UCSD-AML1 (cell line): ENCODE measurements around the gene ADCY1.

ENCODE experiments used
- DNase-seq: peaks from one replicate; lab custom pipeline; 2025; ENCODE audit not compliant: unreplicated experiment; lab: John Stamatoyannopoulos, UW

ADCY1 gene

DNA sequence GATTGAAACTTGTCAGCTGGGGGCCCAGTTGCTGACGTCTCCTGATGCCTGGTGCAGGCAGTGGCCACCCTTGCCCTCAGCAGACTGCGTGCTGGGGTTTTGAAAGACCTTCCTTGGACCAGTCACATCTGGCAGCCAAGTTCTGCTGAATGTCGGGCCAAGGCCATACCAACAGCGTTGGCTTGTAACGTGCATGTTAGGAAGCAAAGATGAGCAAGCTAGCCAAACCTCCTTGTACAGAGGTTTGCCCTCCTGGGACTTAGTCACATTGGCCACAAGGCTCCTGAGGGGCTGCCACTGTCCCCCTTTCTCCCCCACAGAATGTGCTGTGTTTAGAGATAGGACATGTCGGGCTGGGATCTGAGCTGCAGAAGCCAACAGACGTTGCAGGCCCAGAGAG lies 49.0 kb downstream of the ADCY1 start:
- no peak for DNase-seq

- DNase-seq = no peak
Measured at GRCh38 chr7:45623740-45624391, 49.7 kb downstream of the ADCY1 start.

GRCh38 chr7:45624392-45624760 lies 50.2 kb downstream of the ADCY1 start:
- DNase-seq = no peak

- DNase-seq = no peak
Measured at GRCh38 chr7:45625067-45625466, 50.9 kb downstream of the ADCY1 start.

DNA sequence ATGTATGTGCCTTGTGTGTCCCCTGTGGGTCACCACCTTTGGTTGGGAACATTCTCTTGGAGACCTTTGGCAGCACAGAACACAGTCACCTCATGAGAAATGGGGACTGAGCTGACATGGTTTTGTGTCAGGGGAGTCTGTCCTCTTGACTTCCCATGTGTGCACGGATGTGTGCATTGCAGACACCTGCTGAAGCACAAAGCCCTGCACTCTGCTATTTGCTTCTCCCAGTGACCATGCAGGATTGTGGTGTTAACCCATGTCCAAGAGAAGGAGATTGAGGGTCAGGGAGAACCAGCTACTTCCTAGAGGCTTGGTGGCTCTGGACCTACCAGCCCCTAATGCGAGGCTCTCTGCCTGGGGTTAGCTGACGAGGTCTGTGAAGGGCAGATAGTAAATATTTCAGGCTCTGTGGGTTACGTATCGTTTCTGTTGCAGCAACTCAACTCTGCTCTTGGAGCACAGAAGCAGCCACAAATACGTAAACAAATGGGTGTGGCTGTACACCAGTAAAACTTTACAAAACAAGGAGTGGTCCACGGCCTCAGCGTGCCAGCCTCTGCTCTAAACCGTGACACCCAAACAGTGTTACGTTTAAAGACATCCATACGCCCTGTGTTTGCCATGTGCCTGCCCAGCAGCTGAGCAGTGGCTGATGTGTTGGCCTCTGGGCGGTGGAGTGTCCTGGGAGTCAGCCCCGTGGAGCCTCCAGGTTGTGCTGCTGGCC lies 51.7 kb downstream of the ADCY1 start:
- no peak for DNase-seq

DNA sequence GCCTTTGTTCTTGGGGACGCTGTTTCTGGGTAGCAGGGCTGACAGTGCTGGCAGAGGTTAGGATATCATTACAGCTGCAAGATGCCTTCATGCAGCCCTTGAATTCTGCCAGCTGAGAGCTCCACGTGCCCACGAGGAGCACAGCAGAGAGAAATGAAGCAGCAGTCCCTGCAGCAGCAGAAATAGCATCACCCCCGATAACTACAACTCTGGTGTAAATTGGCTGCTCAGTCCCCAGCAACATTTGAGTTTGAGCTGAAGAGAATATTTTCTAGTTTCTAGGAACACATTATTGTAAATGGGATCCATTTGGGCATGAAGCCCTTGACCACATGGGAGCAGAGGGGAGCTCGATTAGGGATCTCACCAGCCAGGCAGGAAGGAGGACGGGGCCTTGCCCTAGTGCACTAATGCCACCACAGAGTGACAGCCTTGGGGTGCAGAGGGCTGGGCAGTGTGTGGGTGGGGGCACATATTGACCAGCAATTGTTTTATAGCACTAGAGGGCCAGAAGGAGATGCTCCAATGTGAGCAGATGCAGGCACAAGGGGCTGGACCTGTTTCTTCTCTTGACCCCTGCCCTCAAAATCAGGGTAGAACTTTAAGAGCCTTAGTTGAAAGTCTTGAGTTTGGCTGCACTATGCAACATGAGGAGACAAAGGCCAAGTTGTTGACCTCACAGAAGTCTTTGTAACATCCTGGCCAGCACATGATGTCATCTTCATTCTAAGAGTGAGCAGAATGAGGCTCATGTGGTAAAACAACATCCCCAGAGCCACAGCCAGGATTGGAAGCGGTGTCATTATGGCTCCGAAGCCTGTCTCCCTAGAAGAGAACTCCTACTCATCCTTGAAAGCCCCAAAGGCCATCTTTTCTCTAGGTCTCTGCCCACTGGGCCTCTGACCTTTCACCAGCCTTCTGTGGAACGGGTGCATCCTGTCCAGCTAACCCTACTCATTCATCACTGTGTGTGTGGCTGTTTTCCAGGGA lies 52.6 kb downstream of the ADCY1 start:
- no peak for DNase-seq

DNA sequence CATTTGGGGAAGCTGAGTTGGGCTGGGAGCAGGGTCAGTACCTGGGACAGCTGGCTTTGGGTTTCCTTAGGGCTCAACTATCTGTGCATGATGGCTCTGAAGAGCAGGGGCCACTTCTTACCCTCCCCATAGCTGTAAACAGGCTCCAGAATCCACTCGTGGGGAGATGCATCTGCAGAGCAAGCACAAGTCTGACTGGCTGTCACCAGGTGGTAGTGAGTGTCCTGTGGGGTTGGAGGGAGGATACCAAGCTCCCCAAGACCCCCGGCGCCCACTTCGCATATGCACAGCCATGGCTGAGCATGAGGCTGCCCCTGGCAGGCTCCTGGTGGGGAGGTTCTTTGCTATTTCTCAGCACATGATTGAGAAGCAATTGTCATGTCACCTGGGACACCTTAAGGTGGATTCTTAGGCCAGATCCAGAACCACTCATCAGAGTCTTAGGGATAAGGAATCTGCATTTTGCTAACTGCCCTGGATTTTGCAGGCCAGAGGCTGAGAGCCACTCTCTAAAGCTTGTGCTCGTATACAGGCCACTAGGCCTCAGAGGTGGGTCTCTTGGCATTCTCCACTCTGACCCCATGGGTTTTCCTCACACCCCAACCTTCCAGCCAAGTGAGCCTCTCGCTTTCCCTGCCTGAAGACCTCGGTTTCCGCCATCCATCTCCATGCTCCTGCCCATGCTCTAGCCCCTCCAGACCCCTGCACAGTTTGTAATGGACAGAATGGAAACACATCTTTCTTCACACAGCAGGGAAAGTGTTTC lies 53.7 kb downstream of the ADCY1 start:
- no peak for DNase-seq

- no peak for DNase-seq
Measured at GRCh38 chr7:45631569-45631968, 57.4 kb downstream of the ADCY1 start.

- DNase-seq = no peak
Measured at GRCh38 chr7:45636733-45637132, 62.6 kb downstream of the ADCY1 start.

DNA sequence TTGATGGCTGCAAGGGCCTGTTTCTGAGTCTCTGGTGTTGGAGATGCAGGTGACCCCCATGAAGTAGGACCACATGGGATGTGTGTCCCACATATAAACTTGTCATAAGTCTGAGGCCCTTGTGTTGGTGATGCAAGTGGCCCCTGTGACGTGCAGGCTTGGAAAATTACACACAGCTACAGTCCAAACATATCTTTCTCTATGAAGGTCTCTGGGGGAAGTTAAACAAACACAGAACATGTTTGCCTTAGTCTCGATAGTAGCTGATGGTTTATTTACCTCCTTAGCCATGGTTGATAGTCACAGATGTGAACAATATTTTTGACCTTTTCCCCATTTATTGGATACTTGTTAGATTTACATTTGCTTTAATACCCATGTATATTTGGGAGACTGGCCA lies 64.7 kb downstream of the ADCY1 start:
- no peak for DNase-seq

DNA sequence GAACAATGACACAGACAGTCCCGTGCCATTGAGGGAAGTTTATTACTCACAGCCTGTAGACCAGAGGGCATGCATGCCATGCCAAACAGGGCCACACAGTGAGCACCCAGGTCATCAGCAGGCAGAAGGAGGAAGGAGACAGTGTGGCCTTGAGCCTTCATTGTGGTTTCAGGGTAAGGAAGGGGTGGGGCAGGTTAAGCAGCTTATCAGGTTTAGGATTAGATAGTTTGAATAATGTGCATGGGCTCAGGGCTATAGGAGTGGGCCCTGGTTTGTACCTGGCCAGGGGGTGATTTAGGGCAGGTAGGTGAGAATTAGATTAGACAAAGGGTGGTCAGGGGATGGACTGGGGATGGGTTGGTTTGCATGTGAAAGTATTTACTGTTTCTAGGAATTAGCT lies 67.9 kb downstream of the ADCY1 start:
- DNase-seq = no peak

- DNase-seq = no peak
Measured at GRCh38 chr7:45643630-45644029, 69.5 kb downstream of the ADCY1 start.

DNA sequence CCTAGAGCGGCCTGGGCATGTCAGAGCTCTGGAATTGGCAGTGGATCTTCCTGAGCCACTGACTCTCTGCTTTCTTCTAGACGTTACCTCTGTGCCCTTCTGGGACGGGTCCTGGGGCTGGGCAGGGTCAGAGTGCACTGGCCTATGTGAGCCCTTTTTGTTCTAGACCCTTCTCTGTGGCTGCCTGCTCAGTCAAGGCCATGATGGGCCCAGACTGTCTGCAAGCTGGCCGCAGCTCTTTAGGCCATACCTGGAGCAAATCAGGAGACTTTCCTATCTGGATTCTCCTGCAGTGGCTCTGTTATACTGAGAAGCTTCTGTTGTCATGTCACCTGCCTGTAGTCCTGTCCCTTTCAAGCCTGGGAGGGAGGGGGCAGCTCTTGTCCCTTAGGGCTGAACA lies 70.1 kb downstream of the ADCY1 start:
- DNase-seq = no peak

DNA sequence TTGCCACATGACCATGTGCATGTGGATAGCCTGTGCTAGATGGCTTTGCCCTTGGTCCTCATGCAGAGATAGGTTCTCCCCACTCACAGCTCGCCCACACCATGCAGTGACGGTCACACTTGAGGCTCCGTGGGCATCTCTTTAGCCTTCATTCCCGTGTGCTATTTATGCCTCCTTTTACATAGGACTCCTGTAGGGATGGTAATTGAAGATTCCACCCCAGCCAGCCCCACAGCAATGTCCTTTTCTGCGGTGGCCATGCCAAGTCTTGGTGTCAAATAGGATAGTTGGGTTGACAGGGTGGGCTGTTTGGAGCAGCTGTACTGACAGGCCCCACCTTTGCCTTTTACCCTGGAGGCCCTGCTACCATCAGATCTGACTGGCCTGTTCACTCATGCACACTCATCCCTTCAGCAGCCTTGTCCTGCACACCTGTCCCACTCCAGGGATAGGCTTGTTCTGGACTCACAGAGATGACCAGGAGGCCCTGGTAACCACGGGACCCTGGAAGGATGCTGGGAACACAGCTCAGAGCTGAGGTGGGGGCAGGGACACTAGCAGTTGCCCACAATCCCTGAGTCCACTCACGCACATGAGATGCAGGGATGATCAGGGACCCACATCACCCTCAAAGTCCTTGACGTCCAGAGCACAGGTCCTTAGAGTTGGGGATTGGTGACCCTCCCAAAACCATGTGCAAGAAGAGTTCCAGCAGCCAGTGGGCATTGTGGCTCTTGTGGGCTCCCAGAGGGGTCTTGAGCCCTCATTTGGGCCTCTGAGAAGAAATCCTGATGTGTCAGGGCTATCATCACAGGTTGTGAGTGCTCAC lies 71.2 kb downstream of the ADCY1 start:
- DNase-seq = no peak

- no peak for DNase-seq
Measured at GRCh38 chr7:45646207-45646821, 72.1 kb downstream of the ADCY1 start.

DNA sequence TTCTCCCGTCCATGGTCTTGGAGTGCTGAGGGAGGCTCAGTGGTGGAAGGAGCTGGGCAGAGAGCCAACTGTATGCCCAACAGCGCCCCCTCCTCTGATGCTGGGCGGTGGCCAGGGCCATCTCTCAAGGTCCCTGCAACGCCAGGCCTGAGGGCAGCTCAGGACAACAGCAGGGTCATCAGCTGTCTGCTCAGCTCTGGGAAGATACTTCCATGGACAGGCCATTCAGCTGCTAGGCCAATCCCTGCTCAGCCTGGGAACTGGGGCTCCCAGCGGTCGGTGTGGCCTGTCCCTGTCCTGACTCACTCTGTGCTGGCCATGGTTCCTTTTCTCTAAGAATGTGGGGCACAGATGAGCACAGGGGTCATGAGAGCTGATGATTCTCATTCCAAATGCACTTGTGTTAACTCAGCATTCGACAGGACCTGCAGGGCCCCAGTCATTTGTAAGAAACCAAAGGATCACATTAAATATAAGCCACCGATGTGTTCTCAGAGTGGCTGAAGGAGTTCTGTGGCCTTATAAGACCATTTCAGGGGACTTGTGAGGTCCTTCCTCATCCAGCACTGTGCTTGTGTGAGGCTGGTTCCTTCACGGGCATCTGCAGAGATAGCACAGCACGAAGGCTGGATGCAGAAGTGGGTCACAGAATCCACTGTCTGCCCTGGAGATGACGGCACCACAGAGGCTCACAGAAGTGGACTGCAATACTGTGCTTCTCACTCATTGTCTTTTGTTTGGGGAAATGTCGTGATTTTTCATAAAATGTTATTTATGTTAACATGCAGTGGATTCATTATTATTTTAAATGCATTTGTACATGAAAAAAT lies 73.0 kb downstream of the ADCY1 start:
- no peak for DNase-seq

DNA sequence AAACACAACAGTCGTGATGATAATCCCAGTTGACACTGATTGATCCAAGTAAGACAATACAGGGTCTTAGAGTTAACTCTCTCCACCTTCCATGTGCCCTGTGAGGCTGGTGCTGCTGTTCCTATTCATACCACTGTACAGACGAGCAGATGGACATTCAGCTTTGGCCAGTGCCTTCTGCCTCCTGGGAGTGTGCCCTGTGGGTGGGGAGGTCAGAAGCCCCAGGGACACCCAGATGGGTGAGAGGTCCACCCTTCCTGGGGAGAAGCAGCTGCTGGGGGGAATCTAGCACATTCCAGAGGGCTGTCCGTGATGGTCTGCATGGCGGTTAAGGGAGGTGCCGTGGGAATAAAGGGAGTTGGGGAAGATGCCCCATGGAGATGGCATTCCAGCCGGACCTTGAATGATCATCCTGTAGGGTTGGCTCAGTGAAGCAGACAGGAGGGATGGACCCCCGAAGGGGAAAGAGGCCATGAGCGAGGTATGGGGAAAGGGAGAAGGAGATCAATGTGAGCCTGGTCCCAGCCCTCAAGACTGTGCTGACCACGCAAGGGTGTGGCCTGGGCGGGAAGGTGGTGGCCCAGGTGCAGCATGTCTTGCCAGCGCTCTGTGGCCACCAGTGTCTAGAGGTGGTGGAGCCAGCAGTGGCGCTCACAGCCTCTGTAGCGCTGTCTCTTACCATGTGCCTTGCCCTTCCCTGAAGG lies 74.0 kb downstream of the ADCY1 start:
- DNase-seq = no peak

- no peak for DNase-seq
Measured at GRCh38 chr7:45648671-45648995, 74.5 kb downstream of the ADCY1 start.
